Lung (tissue), 12 donors: ENCODE data around the gene ETV3. TPM values are rescaled to one million over a fixed set of nuclear protein-coding genes. Genes with fewer than 3 reads are reported as not detected.

Experiments used
- ATAC-seq: fragments of 200-7000 bp; cut with Tn5 transposase; one replicate; pipeline ENCODE4 v1.9.1; 2020; ENCODE audit warnings: moderate number of reproducible peaks; ENCODE audit not compliant: insufficient read depth, low FRiP score
- DNase-seq, 3 donors: peaks; one replicate each; pipeline ENCODE4 v3.0.0-alpha.2; 2013 to 2017
- H3K27ac ChIP-seq, 2 donors: one replicate each; pipeline ENCODE4 v1.5.1; 2013; ENCODE audit warnings: mild to moderate bottlenecking in 2 of 2, moderate library complexity in 2 of 2, control low read depth in 1 of 2, inconsistent platforms in 1 of 2, low read depth in 1 of 2, low read length in 1 of 2
- H3K27me3 ChIP-seq, 3 donors: one replicate each; pipeline ENCODE4 v1.5.1; 2013; ENCODE audit warnings: low read length in 2 of 3; ENCODE audit not compliant: control insufficient read depth in 3 of 3, insufficient read depth in 3 of 3
- H3K36me3 ChIP-seq, 4 donors: one replicate each; pipeline ENCODE4 v1.5.1; 2013; ENCODE audit warnings: low read length in 4 of 4, mild to moderate bottlenecking in 1 of 4, moderate library complexity in 1 of 4; ENCODE audit not compliant: control insufficient read depth in 4 of 4, insufficient read depth in 4 of 4
- H3K4me1 ChIP-seq, 5 donors: one replicate each; pipeline ENCODE4 v1.5.1; 2013; ENCODE audit warnings: low read length in 5 of 5, mild to moderate bottlenecking in 2 of 5, moderate library complexity in 1 of 5; ENCODE audit not compliant: control insufficient read depth in 5 of 5, insufficient read depth in 5 of 5
- H3K4me3 ChIP-seq: one replicate; pipeline ENCODE4 v1.5.1; 2013; ENCODE audit warnings: mild to moderate bottlenecking, control low read depth, moderate library complexity
- H3K9ac ChIP-seq, 2 donors: one replicate each; pipeline ENCODE4 v1.5.1; 2013; ENCODE audit warnings: low read length in 2 of 2, control low read depth in 1 of 2; ENCODE audit not compliant: insufficient read depth in 1 of 2
- H3K9me3 ChIP-seq, 4 donors: one replicate each; pipeline ENCODE4 v1.5.1; 2013; ENCODE audit warnings: low read length in 3 of 4, mild to moderate bottlenecking in 1 of 4, moderate library complexity in 1 of 4; ENCODE audit not compliant: control insufficient read depth in 4 of 4, insufficient read depth in 3 of 4
- CTCF ChIP-seq: IDR thresholded peaks from 2 replicates; pipeline ENCODE4 v1.5.1; 2012; ENCODE audit warnings: mild to moderate bottlenecking; ENCODE audit errors: control extremely low read depth, extremely low read depth
- WGBS, 2 donors: extraction: QIAGEN DNeasy Blood & Tissue Kit; methylation state at CpG; one replicate each; pipeline ENCODE4 v1.1.7; 2013; 5-methylcytosine and 5-hydroxymethylcytosine counted together
- polyA plus RNA-seq, 2 donors: library from polyadenylated mRNA; stranded (reverse); fragments of 200-250 nt; gene quantifications; one replicate each; pipeline ENCODE4 v1.2.1, GENCODE V29; 2013
- total RNA-seq, 2 donors: library from RNA; depleted of rRNA in 1 of 2; stranded (reverse); fragments of >200 nt in 1 of 2; gene quantifications; one replicate each; pipeline ENCODE4 v1.2.1, GENCODE V29; 2014 to 2021
- donor health status: control.
- donor health status: control.
- donor health status: Bipolar disorder and iron deficiency.
- donor health status: healthy.
- donor health status: DM: yes; HTN: yes; CAD: no.

Gene ETV3
- total and polyA plus RNA-seq, 4 donors, result 7.9 to 31.5 (median 19.3) TPM

GRCh38 chr1:157106813-157107189, 31.4 kb downstream of the ETV3 start:
- WGBS, 2 donors, result 76 to 83% methylated on average over 6 of the region's 6 CpGs
- Histone ChIP-seq H3K9me3 (no peaks in the 10 kb centered on the region), H3K4me3 (no peak overlapping the region), H3K36me3 (no peaks in the 10 kb centered on the region), H3K4me1 (no peaks in the 10 kb centered on the region), H3K27ac (no peak overlapping the region), H3K9ac (no peak overlapping the region), H3K27me3 (peaks cover 0 to 41% (median 17%) of the 10 kb centered on the region in 3 donors)
- DNase-seq, result no peak
- no peak for ATAC-seq
- no peak for TF ChIP-seq CTCF

- H3K9ac ChIP-seq, result no peak overlapping the region
- 36 to 41% methylated on average over 6 of the region's 6 CpGs for WGBS, 2 donors
- peaks cover 0 to 38% (median 17%) of the 10 kb centered on the region in 3 donors for H3K27me3 ChIP-seq
- TF ChIP-seq CTCF, result no peak
- H3K27ac ChIP-seq, result no peak overlapping the region
- ATAC-seq (no peak), DNase-seq (peak in 1 of 3 donors; percentile 22)
- H3K4me1 ChIP-seq, result no peaks in the 10 kb centered on the region
- no peaks in the 10 kb centered on the region for H3K9me3 ChIP-seq
- no peaks in the 10 kb centered on the region for H3K36me3 ChIP-seq
- H3K4me3 ChIP-seq, result no peak overlapping the region
Observed at GRCh38 chr1:157105988-157106812, 32.0 kb downstream of the ETV3 start.

GRCh38 chr1:157105298-157105987, 32.8 kb downstream of the ETV3 start:
- WGBS, 2 donors, result 70 to 82% methylated on average over 14 of the region's 14 CpGs
- H3K27me3 ChIP-seq, result peaks cover 0 to 35% (median 17%) of the 10 kb centered on the region in 3 donors
- no peak overlapping the region for H3K27ac ChIP-seq
- H3K9me3 ChIP-seq, result no peaks in the 10 kb centered on the region
- DNase-seq (no peak), ATAC-seq (no peak)
- no peak overlapping the region for H3K9ac ChIP-seq
- no peaks in the 10 kb centered on the region for H3K36me3 ChIP-seq
- no peak overlapping the region for H3K4me3 ChIP-seq
- TF ChIP-seq CTCF, result no peak
- no peaks in the 10 kb centered on the region for H3K4me1 ChIP-seq
